Measurements from ENCODE around the gene AKAP13.

The AKAP13 gene

DNA sequence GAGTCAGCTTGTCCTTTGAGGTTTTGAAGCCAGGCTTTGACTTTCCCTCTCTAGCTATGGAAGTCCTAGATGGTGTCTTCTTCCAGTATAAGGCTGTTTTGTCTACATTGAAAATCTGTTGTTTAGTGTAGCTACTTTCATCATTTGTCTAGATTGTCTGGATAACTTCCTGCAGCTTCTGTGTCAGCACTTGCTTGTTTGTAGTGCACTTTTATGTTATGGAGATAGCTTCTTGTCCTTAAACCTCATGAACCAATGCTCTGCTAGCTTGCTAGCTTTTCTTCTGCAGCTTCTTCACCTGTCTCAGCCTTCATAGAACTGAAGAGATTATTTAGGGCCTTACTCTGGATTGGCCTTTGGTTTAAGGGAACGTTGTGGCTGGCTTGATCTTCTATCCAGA is 43.8 kb downstream of the AKAP13 start:
- Histone ChIP-seq H2BK12ac (ENCODE audit: low read length) (no peak overlapping the region), H3K4me2 (ENCODE audit: insufficient read depth, low read length, poor library complexity, severe bottlenecking) (no peak overlapping the region)
- no CpG with 5 or more reads among the region's 1 CpG for WGBS, 2 donors (ENCODE audit: extremely low coverage in 2 of 2, insufficient read length in 2 of 2, insufficient replicate concordance in 1 of 2)

DNA sequence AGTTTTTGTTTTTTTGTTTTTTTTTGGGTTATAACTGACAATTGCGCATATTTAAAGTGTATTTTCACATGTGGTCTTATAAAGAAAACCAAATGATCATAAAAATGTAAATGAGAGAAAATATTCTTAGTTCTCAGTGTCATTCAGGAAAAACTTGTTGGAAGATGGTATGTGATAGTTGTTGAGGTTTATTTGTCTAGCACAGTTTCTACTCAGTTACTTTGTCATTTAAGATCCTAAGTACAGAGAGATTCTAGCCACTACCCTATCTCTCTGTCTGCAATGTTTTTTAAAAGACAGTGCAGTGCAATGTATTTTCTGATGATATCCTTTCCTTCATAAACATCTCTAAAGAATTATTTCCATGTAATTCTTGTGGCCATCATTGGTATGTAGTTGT is 46.1 kb downstream of the AKAP13 start:
- no peaks in the 10 kb centered on the region for H3K79me1 ChIP-seq (ENCODE audit: low read depth, low read length)
- no peak overlapping the region for H4K91ac ChIP-seq (ENCODE audit: low read depth, low read length, poor library complexity)
- WGBS, 2 donors (ENCODE audit: extremely low coverage in 2 of 2, insufficient read length in 2 of 2, insufficient replicate concordance in 1 of 2) = no CpG with 5 or more reads among the region's 1 CpG
- H3K18ac ChIP-seq (ENCODE audit: low read length) = no peak overlapping the region
- H3K23ac ChIP-seq (ENCODE audit: low read depth, low read length, poor library complexity) = no peak overlapping the region
- no peak overlapping the region for H3K4me3 ChIP-seq (ENCODE audit: low read length in 2 of 2)
- no peak overlapping the region for H2BK120ac ChIP-seq (ENCODE audit: low read depth, low read length)
- H3K27me3 ChIP-seq (ENCODE audit: control insufficient read depth in 3 of 3, insufficient read depth in 3 of 3, low read depth in 1 of 3, low read length in 3 of 3) = no peaks in the 10 kb centered on the region
- H3K9ac ChIP-seq (ENCODE audit: low read depth, low read length, poor library complexity) = no peak overlapping the region
- DNase-seq (ENCODE audit: low spot score) = no peak
- no peak overlapping the region for H3K4ac ChIP-seq (ENCODE audit: low read length)
- H2AK5ac ChIP-seq (ENCODE audit: low read depth, low read length) = no peak overlapping the region
- H3K14ac ChIP-seq (ENCODE audit: low read length) = no peak overlapping the region
- H2BK12ac ChIP-seq (ENCODE audit: low read length) = no peak overlapping the region
- no peaks in the 10 kb centered on the region for H3K36me3 ChIP-seq (replicated peaks in 1 of 2; ENCODE audit: control insufficient read depth in 2 of 2, insufficient read depth in 2 of 2, low read length in 2 of 2)
- no peak overlapping the region for H2AFZ ChIP-seq (ENCODE audit: low read length)
- H3K9me3 ChIP-seq (replicated peaks in 1 of 2; ENCODE audit: control insufficient read depth in 2 of 2, insufficient read depth in 1 of 2, low read depth in 1 of 2, low read length in 2 of 2) = peaks cover 0 to 4% of the 10 kb centered on the region in 2 donors
- H2BK15ac ChIP-seq (ENCODE audit: low read length) = no peak overlapping the region
- no peak overlapping the region for H2BK5ac ChIP-seq (ENCODE audit: low read length)
- H3K4me1 ChIP-seq (ENCODE audit: control insufficient read depth in 2 of 2, insufficient read depth in 1 of 2, low read depth in 1 of 2, low read length in 2 of 2) = peaks cover 0 to 6% of the 10 kb centered on the region in 2 donors
- no peak overlapping the region for H3K4me2 ChIP-seq (ENCODE audit: insufficient read depth, low read length, poor library complexity, severe bottlenecking)
- no peak overlapping the region for H3K27ac ChIP-seq (replicated peaks; ENCODE audit: low read length)
- H4K8ac ChIP-seq (ENCODE audit: low read depth, low read length) = no peak overlapping the region

More for the DNA sequence above, 43.8 kb downstream of the AKAP13 start:
- H3K4ac ChIP-seq (ENCODE audit: low read length) = no peak overlapping the region
- H3K14ac ChIP-seq (ENCODE audit: low read length) = no peak overlapping the region
- H4K91ac ChIP-seq (ENCODE audit: low read depth, low read length, poor library complexity) = no peak overlapping the region
- no peak overlapping the region for H2BK120ac ChIP-seq (ENCODE audit: low read depth, low read length)
- H3K27me3 ChIP-seq (ENCODE audit: control insufficient read depth in 3 of 3, insufficient read depth in 3 of 3, low read depth in 1 of 3, low read length in 3 of 3) = no peaks in the 10 kb centered on the region
- H3K4me1 ChIP-seq (ENCODE audit: control insufficient read depth in 2 of 2, insufficient read depth in 1 of 2, low read depth in 1 of 2, low read length in 2 of 2) = no peaks in the 10 kb centered on the region
- H3K9ac ChIP-seq (ENCODE audit: low read depth, low read length, poor library complexity) = no peak overlapping the region
- H2BK5ac ChIP-seq (ENCODE audit: low read length) = no peak overlapping the region
- H2AK5ac ChIP-seq (ENCODE audit: low read depth, low read length) = no peak overlapping the region
- H3K27ac ChIP-seq (replicated peaks; ENCODE audit: low read length) = no peak overlapping the region
- H3K4me3 ChIP-seq (ENCODE audit: low read length in 2 of 2) = no peak overlapping the region
- no peaks in the 10 kb centered on the region for H3K36me3 ChIP-seq (replicated peaks in 1 of 2; ENCODE audit: control insufficient read depth in 2 of 2, insufficient read depth in 2 of 2, low read length in 2 of 2)
- H3K79me1 ChIP-seq (ENCODE audit: low read depth, low read length) = peaks cover 1% of the 10 kb centered on the region
- no peak overlapping the region for H2AFZ ChIP-seq (ENCODE audit: low read length)
- H4K8ac ChIP-seq (ENCODE audit: low read depth, low read length) = no peak overlapping the region
- DNase-seq (ENCODE audit: low spot score) = no peak
- no peak overlapping the region for H3K23ac ChIP-seq (ENCODE audit: low read depth, low read length, poor library complexity)
- no peaks in the 10 kb centered on the region for H3K9me3 ChIP-seq (replicated peaks in 1 of 2; ENCODE audit: control insufficient read depth in 2 of 2, insufficient read depth in 1 of 2, low read depth in 1 of 2, low read length in 2 of 2)
- H2BK15ac ChIP-seq (ENCODE audit: low read length) = no peak overlapping the region
- H3K18ac ChIP-seq (ENCODE audit: low read length) = no peak overlapping the region

DNA sequence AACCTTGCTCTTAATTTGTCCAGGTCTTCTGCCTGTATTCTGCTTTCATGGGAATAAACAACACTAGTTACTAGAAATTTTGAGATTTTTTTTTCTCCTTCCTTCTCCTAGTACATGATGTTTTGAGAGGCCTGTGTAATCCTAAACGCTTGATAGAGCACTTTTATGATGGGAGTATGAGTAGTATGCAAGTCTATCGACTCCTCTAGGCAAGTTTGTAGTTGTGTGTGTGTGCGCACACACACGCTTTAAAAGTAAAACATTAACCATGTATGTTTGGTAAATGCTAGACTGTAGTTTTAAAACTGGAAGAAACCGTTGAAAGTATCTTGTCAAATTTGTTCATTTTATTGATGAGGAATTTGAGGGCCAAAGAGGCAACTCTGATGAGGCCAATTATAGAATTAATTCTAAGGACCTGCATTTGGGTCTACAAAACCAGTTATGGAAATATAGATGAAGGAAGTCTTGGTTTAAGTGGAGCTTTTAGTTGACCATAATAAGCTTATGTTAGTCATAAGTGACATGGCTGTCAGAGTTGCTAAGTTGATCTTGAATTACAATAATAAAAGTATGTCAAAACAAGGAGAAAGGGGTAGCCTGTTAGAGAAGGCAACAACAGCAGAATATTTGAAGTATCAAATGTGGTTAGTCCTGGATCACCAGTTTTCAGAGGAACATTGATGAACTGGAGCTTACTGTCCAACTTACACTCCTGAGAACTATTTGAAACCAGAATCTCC is 47.1 kb downstream of the AKAP13 start:
- H3K4ac ChIP-seq (ENCODE audit: low read length) = no peak overlapping the region
- H2BK5ac ChIP-seq (ENCODE audit: low read length) = no peak overlapping the region
- no peak overlapping the region for H2AFZ ChIP-seq (ENCODE audit: low read length)
- H3K36me3 ChIP-seq (replicated peaks in 1 of 2; ENCODE audit: control insufficient read depth in 2 of 2, insufficient read depth in 2 of 2, low read length in 2 of 2) = no peaks in the 10 kb centered on the region
- H3K18ac ChIP-seq (ENCODE audit: low read length) = no peak overlapping the region
- H3K4me3 ChIP-seq (ENCODE audit: low read length in 2 of 2) = no peak overlapping the region
- H4K91ac ChIP-seq (ENCODE audit: low read depth, low read length, poor library complexity) = no peak overlapping the region
- H3K27me3 ChIP-seq (ENCODE audit: control insufficient read depth in 3 of 3, insufficient read depth in 3 of 3, low read depth in 1 of 3, low read length in 3 of 3) = no peaks in the 10 kb centered on the region
- no peak overlapping the region for H2BK12ac ChIP-seq (ENCODE audit: low read length)
- no peak overlapping the region for H2AK5ac ChIP-seq (ENCODE audit: low read depth, low read length)
- H3K4me2 ChIP-seq (ENCODE audit: insufficient read depth, low read length, poor library complexity, severe bottlenecking) = no peak overlapping the region
- no peaks in the 10 kb centered on the region for H3K79me1 ChIP-seq (ENCODE audit: low read depth, low read length)
- H2BK15ac ChIP-seq (ENCODE audit: low read length) = no peak overlapping the region
- H3K14ac ChIP-seq (ENCODE audit: low read length) = no peak overlapping the region
- H3K4me1 ChIP-seq (ENCODE audit: control insufficient read depth in 2 of 2, insufficient read depth in 1 of 2, low read depth in 1 of 2, low read length in 2 of 2) = peaks cover 0 to 6% of the 10 kb centered on the region in 2 donors
- H4K8ac ChIP-seq (ENCODE audit: low read depth, low read length) = no peak overlapping the region
- no peak overlapping the region for H2BK120ac ChIP-seq (ENCODE audit: low read depth, low read length)
- no peak overlapping the region for H3K9ac ChIP-seq (ENCODE audit: low read depth, low read length, poor library complexity)
- peaks cover 0 to 5% of the 10 kb centered on the region in 2 donors for H3K9me3 ChIP-seq (replicated peaks in 1 of 2; ENCODE audit: control insufficient read depth in 2 of 2, insufficient read depth in 1 of 2, low read depth in 1 of 2, low read length in 2 of 2)
- DNase-seq (ENCODE audit: low spot score) = no peak
- H3K27ac ChIP-seq (replicated peaks; ENCODE audit: low read length) = no peak overlapping the region
- whole genome bisulfite sequencing, 2 donors (ENCODE audit: extremely low coverage in 2 of 2, insufficient read length in 2 of 2, insufficient replicate concordance in 1 of 2) = no CpG with 5 or more reads among the region's 5 CpGs
- no peak overlapping the region for H3K23ac ChIP-seq (ENCODE audit: low read depth, low read length, poor library complexity)

- no peaks in the 10 kb centered on the region for H3K27me3 ChIP-seq (ENCODE audit: control insufficient read depth in 3 of 3, insufficient read depth in 3 of 3, low read depth in 1 of 3, low read length in 3 of 3)
- no peak overlapping the region for H3K9ac ChIP-seq (ENCODE audit: low read depth, low read length, poor library complexity)
- no peak overlapping the region for H2BK5ac ChIP-seq (ENCODE audit: low read length)
- H3K4ac ChIP-seq (ENCODE audit: low read length) = no peak overlapping the region
- H4K8ac ChIP-seq (ENCODE audit: low read depth, low read length) = no peak overlapping the region
- H3K23ac ChIP-seq (ENCODE audit: low read depth, low read length, poor library complexity) = no peak overlapping the region
- WGBS, 2 donors (ENCODE audit: extremely low coverage in 2 of 2, insufficient read length in 2 of 2, insufficient replicate concordance in 1 of 2) = no CpG with 5 or more reads among the region's 3 CpGs
- no peak overlapping the region for H3K18ac ChIP-seq (ENCODE audit: low read length)
- H2AK5ac ChIP-seq (ENCODE audit: low read depth, low read length) = no peak overlapping the region
- peak overlapping the region; percentile 19 for H3K27ac ChIP-seq (replicated peaks; ENCODE audit: low read length)
- H2BK15ac ChIP-seq (ENCODE audit: low read length) = no peak overlapping the region
- no peaks in the 10 kb centered on the region for H3K36me3 ChIP-seq (replicated peaks in 1 of 2; ENCODE audit: control insufficient read depth in 2 of 2, insufficient read depth in 2 of 2, low read length in 2 of 2)
- peaks cover 0 to 11% of the 10 kb centered on the region in 2 donors for H3K9me3 ChIP-seq (replicated peaks in 1 of 2; ENCODE audit: control insufficient read depth in 2 of 2, insufficient read depth in 1 of 2, low read depth in 1 of 2, low read length in 2 of 2)
- no peak overlapping the region for H2BK120ac ChIP-seq (ENCODE audit: low read depth, low read length)
- H3K4me3 ChIP-seq (ENCODE audit: low read length in 2 of 2) = no peak overlapping the region
- peaks cover 0 to 6% of the 10 kb centered on the region in 2 donors for H3K4me1 ChIP-seq (ENCODE audit: control insufficient read depth in 2 of 2, insufficient read depth in 1 of 2, low read depth in 1 of 2, low read length in 2 of 2)
- H4K91ac ChIP-seq (ENCODE audit: low read depth, low read length, poor library complexity) = no peak overlapping the region
- no peaks in the 10 kb centered on the region for H3K79me1 ChIP-seq (ENCODE audit: low read depth, low read length)
- H3K14ac ChIP-seq (ENCODE audit: low read length) = no peak overlapping the region
- no peak overlapping the region for H3K4me2 ChIP-seq (ENCODE audit: insufficient read depth, low read length, poor library complexity, severe bottlenecking)
- no peak overlapping the region for H2BK12ac ChIP-seq (ENCODE audit: low read length)
- no peak overlapping the region for H2AFZ ChIP-seq (ENCODE audit: low read length)
- no peak for DNase-seq (ENCODE audit: low spot score)
Measured at GRCh38 chr15:85429522-85429921, 49.1 kb downstream of the AKAP13 start.

All from neuronal stem cell (in vitro differentiated cells).